Measurements from ENCODE around the gene GPRC5D. TPM values are rescaled to one million over a fixed set of nuclear protein-coding genes. Genes with fewer than 3 reads are reported as not detected.

Gene GPRC5D
- total and polyA plus RNA-seq, 2 donors = 0.13 TPM; not detected in 1

DNA sequence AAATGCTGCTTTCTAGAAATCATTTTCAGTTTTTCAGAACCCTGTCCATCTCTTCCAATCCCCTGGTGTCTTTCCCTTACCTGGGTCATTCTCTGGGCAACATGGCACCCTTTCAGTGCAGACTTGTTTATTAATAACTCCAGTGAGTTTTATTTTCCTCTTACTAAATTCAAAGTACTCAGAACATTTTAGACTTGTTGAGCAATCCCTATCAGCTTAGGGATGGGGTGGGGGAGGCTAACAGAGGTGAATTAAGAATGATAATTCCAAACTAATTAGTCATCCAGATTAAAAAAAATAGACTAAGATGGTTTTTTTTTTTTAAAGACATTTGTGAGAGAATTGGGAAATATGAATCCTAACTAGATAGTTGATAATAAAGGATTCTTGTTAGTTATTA is 49.9 kb downstream of the GPRC5D start:
- no peaks in the 10 kb centered on the region for H3K36me3 ChIP-seq (ENCODE audit: insufficient read depth)
- H3K27ac ChIP-seq (ENCODE audit: low read depth) = peak overlapping the region; percentile 68
- H3K4me1 ChIP-seq (ENCODE audit: insufficient read depth) = no peaks in the 10 kb centered on the region
- H3K4me3 ChIP-seq (ENCODE audit: low read depth, low read length) = no peak overlapping the region
- DNase-seq (ENCODE audit: extremely low spot score) = no peak

DNA sequence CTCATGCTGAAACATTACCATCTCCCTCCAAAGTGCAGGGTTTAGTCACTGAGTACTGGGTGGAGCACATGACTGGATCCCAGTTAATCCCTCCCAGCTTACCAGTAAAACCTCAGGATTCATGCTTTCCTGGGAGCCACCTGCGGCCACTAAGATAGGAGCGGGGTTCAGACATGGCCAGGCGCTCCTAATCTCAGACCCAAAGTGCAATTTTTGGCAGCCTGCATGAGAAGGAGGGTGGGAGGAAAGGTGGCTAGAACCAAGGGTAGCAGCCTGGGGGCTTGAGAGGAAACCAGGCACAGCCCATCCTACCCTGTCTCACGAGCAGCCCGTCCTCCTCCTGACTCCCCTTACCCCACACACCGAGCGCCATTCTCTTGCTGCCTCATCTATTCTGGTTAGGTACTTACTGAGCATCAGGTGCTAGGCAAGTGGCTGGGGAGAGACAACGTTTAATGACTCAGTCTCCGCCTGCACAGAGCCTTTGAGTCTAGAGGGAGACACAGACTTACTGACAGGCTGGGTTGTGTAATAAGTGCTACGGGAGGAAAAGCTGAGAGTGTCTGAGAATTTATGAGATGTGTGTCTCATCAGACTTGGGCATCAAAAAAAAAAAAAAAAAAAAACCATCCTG is 50.7 kb downstream of the GPRC5D start:
- H3K27ac ChIP-seq (ENCODE audit: low read depth) = peak overlapping the region; percentile 73
- 53% methylated on average over 10 of the region's 10 CpGs for WGBS
- no peaks in the 10 kb centered on the region for H3K36me3 ChIP-seq (ENCODE audit: insufficient read depth)
- no peak overlapping the region for H3K4me3 ChIP-seq (ENCODE audit: low read depth, low read length)
- no peak for DNase-seq (ENCODE audit: extremely low spot score)
- no peaks in the 10 kb centered on the region for H3K4me1 ChIP-seq (ENCODE audit: insufficient read depth)

DNA sequence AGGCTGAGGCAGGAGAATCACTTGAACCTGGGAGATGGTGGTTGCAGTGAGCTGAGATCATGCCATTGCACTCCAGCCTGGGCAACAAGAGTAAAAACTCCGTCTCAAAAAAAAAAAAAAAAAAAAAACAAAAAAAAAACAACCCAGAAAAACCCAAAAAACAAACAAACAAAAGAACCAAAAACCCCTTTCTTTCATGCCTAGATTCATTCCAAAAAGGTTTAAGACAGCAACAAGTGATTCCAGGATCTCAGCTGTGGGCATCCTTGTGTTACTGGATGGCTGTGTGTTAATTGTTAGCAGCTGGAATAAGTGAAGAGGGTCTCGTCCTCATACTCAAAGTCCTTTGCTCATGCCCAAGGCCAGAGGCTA is 51.2 kb downstream of the GPRC5D start:
- Histone ChIP-seq H3K4me3 (ENCODE audit: low read depth, low read length) (no peak overlapping the region), H3K36me3 (ENCODE audit: insufficient read depth) (no peaks in the 10 kb centered on the region), H3K4me1 (ENCODE audit: insufficient read depth) (no peaks in the 10 kb centered on the region), H3K27ac (ENCODE audit: low read depth) (no peak overlapping the region)
- DNase-seq (ENCODE audit: extremely low spot score) = no peak
- 48% methylated on average over 2 of the region's 2 CpGs for WGBS

DNA sequence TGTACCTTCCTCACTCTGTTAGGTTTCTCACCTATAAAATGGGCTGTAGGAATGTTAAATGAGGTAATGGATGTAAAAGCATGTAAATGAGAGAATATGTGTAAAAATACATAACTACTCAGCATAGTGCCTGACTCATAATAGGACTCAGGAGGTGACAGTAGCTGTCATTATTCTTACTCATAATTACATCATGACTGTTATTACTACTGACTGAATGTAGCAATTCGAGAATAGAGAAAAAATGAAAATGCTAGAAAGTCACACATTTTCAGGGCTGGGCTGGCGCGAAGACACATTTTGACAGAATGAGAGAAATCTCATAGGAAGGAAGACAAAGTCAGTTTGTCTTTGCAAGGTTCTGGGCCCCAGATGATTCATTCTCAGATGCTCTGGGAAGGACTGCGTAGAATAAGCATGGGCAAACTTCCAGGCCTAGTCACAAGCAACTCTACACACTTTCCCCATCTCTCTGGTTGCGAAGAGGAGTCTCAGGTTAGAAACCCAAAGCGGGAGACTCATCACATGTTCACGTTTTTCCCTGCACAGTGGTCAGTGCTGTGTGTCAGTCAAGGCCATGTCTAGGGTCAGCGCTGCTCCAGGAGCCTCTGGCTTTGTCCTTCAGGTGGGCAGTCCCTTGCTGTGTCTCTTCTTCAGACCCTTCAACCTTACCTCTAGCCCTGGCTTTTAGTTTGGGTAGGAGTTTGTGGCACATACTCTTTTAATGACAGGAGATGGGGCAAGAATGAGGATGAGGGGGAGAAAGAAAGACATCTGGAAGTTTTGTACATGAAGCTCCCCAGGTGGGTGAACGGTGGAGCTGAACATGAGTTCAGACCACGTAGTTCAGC is 52.2 kb downstream of the GPRC5D start:
- no peaks in the 10 kb centered on the region for H3K4me1 ChIP-seq (ENCODE audit: insufficient read depth)
- no peak overlapping the region for H3K4me3 ChIP-seq (ENCODE audit: low read depth, low read length)
- H3K27ac ChIP-seq (ENCODE audit: low read depth) = no peak overlapping the region
- no peaks in the 10 kb centered on the region for H3K36me3 ChIP-seq (ENCODE audit: insufficient read depth)
- 70% methylated on average over 10 of the region's 10 CpGs for WGBS
- DNase-seq (ENCODE audit: extremely low spot score) = no peak

DNA sequence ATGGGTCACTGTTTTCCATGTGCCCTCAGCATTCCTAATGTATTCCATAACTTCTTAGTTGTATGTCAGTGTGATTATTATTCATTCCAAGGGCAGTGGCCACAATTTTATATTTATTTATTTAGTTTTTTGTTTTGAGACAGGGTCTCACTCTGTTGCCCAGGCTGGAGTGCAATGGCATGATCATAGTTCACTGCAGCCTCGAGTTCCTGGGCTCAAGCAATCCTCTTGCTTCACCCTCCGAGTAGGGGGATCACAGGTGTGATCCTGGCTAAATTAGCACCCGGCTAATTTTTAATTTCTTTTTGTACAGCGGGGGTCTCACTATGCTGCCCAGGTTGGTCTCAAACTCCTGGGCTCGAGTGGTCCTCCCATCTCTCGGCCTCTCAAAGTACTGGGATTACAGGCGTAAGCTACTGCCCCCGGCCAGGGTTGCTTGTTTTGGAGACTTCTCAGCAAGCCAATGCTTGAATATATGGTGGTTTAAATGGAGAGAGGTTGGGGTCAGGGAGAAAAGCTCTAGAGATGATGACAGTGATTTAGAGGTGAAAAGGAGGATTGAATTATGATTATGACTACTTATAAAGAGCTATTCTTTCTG is 53.0 kb downstream of the GPRC5D start:
- Histone ChIP-seq H3K27ac (ENCODE audit: low read depth) (no peak overlapping the region), H3K4me3 (ENCODE audit: low read depth, low read length) (no peak overlapping the region), H3K4me1 (ENCODE audit: insufficient read depth) (no peaks in the 10 kb centered on the region), H3K36me3 (ENCODE audit: insufficient read depth) (no peaks in the 10 kb centered on the region)
- 97% methylated on average over 8 of the region's 8 CpGs for WGBS
- DNase-seq (ENCODE audit: extremely low spot score) = no peak

DNA sequence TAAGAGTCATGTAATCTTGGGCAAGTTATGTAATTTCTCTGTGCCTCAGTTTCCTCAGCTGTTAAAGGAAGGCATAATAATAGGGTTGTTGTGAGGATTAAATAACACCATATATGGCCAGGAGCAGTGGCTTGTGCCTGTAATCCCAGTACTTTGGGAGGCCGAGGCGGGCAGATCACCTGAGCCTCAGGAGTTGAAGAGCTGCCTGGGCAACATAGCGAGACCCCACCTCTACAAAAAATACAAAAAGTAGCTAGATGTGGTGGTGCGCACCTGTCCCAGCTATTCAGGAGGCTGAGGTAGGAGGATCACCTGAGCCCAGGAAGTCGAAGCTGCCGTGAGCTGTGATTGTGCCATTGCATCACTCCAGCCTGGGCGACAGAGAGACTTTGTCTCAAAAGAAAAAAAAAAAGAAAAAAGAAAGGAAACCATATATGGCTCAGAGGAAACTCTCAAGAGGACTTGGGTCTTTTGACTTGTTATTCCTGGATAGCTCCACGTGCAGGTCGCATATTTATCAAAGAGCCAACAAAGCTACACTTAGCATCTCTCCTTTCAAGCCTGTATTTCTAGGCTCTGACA is 53.7 kb downstream of the GPRC5D start:
- no peaks in the 10 kb centered on the region for H3K36me3 ChIP-seq (ENCODE audit: insufficient read depth)
- 92% methylated on average over 9 of the region's 9 CpGs for WGBS
- no peaks in the 10 kb centered on the region for H3K4me1 ChIP-seq (ENCODE audit: insufficient read depth)
- DNase-seq (ENCODE audit: extremely low spot score) = no peak
- no peak overlapping the region for H3K27ac ChIP-seq (ENCODE audit: low read depth)
- H3K4me3 ChIP-seq (ENCODE audit: low read depth, low read length) = no peak overlapping the region

DNA sequence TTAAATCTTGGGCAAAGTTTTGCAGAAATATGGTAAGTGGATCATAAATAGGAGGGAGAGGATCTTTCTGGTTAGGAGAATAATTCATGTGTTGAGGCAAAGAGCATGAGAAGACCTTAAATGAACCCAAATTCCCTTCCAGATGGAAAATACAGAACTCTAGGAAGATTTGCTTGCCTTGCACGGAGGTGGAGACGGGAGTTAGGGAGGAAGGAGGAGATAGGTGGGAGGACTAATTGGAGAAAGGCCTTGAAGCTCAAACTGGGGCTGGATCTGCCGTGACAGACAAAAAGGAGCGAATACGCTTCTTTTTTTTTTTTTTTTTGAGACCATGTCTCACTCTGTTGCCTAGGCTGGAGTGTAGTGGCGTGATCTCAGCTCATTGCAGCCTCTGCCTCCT is 54.7 kb downstream of the GPRC5D start:
- Histone ChIP-seq H3K4me3 (ENCODE audit: low read depth, low read length) (no peak overlapping the region), H3K4me1 (ENCODE audit: insufficient read depth) (no peaks in the 10 kb centered on the region), H3K36me3 (ENCODE audit: insufficient read depth) (no peaks in the 10 kb centered on the region), H3K27ac (ENCODE audit: low read depth) (no peak overlapping the region)
- DNase-seq (ENCODE audit: extremely low spot score) = no peak
- 90% methylated on average over 6 of the region's 6 CpGs for WGBS

DNA sequence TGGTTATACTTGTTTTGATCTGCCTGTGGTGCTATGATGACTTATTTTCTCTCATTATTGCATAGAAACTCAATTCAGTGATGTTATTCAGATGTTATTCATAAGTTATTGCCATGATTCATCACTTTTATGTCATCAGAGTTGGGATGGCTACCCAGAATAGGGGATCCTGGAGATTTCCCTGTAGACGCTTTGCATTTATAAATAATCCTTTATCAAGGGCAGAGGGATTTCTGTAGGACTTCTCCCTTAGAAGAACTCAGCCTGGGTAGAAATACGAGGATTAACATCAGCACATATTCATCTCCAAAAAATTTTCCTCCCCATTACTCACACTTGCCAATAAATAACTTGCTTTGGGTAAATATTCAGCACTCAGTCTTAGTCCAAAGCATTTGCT is 55.7 kb downstream of the GPRC5D start:
- H3K27ac ChIP-seq (ENCODE audit: low read depth) = no peak overlapping the region
- no peak for DNase-seq (ENCODE audit: extremely low spot score)
- no peaks in the 10 kb centered on the region for H3K36me3 ChIP-seq (ENCODE audit: insufficient read depth)
- no peak overlapping the region for H3K4me3 ChIP-seq (ENCODE audit: low read depth, low read length)
- no peaks in the 10 kb centered on the region for H3K4me1 ChIP-seq (ENCODE audit: insufficient read depth)
- WGBS = 21% methylated on average over 2 of the region's 2 CpGs

DNA sequence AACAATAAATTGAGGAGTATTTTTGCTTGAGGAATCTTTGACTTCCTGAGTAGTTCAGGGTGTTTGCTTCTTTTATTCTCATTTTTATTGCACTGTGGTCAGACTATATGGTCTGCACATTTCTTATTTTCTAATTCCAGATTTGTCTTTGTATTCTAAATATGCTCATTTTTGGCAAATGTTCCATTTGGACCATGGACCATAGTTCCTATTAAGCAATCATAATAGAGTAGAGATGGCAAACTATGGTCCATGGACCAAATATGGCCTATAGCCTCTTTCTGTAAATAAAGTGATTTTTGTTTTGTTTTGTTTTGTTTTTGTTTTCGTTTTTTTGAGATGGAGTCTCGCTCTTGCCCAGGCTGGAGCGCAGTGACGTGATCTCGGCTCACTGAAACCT is 58.5 kb downstream of the GPRC5D start:
- no peak for DNase-seq (ENCODE audit: extremely low spot score)
- 96% methylated on average over 5 of the region's 5 CpGs for WGBS
- no peaks in the 10 kb centered on the region for H3K36me3 ChIP-seq (ENCODE audit: insufficient read depth)
- H3K27ac ChIP-seq (ENCODE audit: low read depth) = no peak overlapping the region
- H3K4me3 ChIP-seq (ENCODE audit: low read depth, low read length) = no peak overlapping the region
- no peaks in the 10 kb centered on the region for H3K4me1 ChIP-seq (ENCODE audit: insufficient read depth)

DNA sequence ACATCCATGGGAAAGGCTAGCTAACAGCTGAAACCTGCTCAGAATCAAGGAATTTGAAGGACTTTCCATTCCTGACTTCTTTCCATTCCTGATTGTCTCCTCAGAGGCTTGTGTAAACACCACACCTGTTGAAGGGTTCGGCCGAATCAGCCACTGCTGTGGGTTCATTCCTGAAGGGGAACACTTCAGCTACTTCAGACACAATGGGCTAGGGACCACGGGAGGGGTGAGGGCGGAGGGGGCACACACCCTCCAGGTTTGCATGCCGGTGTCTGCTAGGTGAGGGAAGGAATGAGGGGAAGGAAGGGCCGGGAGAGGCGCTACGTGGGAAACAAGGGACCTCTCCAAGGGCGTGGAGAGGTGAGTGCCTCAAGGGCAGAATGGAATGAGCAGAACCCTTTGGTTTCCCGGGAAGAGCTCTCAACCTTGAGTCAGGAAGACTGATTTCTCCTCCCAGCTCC is 59.3 kb downstream of the GPRC5D start:
- Histone ChIP-seq H3K4me3 (ENCODE audit: low read depth, low read length) (no peak overlapping the region), H3K27ac (ENCODE audit: low read depth) (no peak overlapping the region), H3K36me3 (ENCODE audit: insufficient read depth) (no peaks in the 10 kb centered on the region), H3K4me1 (ENCODE audit: insufficient read depth) (no peaks in the 10 kb centered on the region)
- no peak for DNase-seq (ENCODE audit: extremely low spot score)
- WGBS = 71% methylated on average over 10 of the region's 10 CpGs

DNA sequence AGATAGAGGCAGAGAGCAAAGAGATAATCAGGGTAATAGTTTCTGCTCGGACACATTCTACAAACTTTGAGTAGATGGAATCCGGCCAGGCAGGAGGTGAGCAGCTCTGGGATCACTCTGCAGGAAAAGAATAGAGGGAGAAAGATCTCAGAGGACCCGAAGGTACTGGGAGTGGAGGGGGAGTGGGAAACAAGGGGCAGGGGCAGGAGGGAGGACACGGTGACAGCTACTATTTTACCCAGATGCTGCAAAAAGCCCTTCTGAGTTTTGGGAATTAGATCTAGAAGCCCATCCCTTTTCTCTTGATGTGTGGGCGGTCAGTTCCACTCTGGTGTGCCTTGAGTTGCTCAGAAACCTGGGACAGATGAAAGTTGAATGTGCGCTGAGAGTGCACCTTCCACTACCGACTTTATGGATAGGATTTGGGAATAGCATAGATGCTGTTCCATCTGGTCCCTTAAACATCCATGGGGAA is 60.1 kb downstream of the GPRC5D start:
- WGBS = 38% methylated on average over 7 of the region's 7 CpGs
- H3K36me3 ChIP-seq (ENCODE audit: insufficient read depth) = no peaks in the 10 kb centered on the region
- H3K4me1 ChIP-seq (ENCODE audit: insufficient read depth) = no peaks in the 10 kb centered on the region
- peak overlapping the region; percentile 61 for H3K27ac ChIP-seq (ENCODE audit: low read depth)
- no peak for DNase-seq (ENCODE audit: extremely low spot score)
- H3K4me3 ChIP-seq (ENCODE audit: low read depth, low read length) = peak overlapping the region; percentile 29

DNA sequence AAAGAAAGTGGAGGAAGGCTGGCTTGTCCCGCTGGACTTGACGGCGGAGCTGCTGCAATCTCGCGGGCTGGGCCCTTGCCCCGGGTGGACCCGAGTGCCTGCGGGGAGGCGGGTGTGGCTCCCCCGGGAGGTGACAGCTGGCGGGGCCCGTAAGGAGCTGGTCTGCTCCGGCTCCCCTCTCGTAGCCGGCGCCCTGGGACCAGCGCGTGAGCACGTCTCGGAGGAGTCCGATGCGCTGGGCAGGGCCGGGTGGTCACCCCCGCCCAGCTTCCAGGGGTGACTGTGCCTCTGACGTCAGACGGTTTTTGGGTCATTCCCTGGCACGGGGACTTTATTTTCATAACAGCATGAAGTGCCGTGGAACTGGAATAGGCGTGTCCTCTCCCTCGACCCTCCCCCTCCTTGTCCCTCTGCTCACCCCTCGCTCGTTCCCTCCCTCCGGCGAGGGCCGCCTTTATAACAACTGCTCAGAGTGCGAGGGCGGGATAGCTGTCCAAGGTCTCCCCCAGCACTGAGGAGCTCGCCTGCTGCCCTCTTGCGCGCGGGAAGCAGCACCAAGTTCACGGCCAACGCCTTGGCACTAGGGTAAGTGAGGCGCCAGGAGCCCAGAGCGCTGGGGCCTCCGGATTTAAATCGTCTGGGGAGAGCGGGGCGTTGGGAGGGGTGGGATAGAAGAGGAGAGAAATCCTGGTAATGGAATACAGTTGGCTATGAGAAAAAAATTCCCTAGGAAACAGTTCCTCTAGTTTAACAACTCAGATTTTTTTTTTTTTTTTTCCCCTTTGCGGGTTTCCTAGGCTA is 60.7 kb downstream of the GPRC5D start, which contains the start of gene GPRC5A:
GPRC5A (plus strand) TSS at position 483 of the 801 bp plus-strand sequence. CDS start 16,688 bp downstream, outside the sequence.
- WGBS = under 1% methylated on average over 50 of the region's 50 CpGs
- DNase-seq (ENCODE audit: extremely low spot score) = peak; percentile 83
- no peaks in the 10 kb centered on the region for H3K36me3 ChIP-seq (ENCODE audit: insufficient read depth)
- H3K4me1 ChIP-seq (ENCODE audit: insufficient read depth) = no peaks in the 10 kb centered on the region
- peak within 1 kb of the TSS; percentile 29 for H3K4me3 ChIP-seq (ENCODE audit: low read depth, low read length)
- H3K27ac ChIP-seq (ENCODE audit: low read depth) = peak within 1 kb of the TSS; percentile 82
